Cortex of kidney (tissue), 1 donor: Measurements from ENCODE around the gene MYH7.
"Not testable (repeated sequence)": the region's sequence is repeated elsewhere in the genome, so short reads cannot be mapped to it uniquely, and the experiment has no call there.

Source experiments
- DNase-seq: peaks from one replicate; lab custom pipeline; 2025; lab: John Stamatoyannopoulos, UW

Gene MYH7

DNA sequence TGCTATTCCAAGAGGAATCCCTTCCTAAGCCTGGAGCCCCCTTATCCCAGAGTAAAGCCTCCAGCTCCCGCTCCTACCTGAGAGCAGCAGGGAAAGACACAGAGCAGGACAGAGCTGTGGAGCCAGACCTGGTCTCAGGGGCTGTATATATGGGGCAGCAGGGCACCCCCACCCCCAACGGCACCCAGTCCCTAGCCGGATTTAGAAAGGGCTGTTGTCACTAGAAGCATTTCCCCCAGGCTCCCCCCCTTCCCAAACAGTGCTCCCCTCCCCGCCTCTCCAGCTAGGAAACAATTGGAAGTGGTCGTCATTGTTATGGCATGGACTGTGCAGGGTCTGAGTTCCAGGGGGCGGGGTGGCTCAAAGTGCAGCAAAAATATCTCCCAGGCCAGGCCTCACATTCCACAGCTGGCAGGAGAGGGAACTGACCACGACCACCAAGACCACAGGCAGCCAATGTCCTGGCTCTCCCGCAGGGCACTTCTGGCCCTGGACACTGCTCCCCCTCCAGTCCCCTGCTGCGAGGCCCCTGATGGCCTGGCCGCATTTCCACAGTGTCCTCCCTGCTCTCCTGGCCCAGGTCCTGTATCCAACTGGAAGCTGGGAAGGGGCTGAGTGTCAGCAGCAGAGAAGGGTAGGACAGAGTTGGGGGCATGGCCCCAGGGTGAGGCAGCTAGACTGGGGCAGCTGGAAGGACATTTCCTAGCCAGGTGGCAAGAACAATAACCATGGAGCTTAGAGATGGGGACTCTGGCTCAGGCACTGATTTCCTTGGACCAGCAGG lies at the start of gene MYH7:
TSS of gene MYH7 (minus strand) at position 118 of the 784 bp plus-strand sequence. CDS start 1,928 bp downstream, outside the sequence.
- DNase-seq = no peak

DNA sequence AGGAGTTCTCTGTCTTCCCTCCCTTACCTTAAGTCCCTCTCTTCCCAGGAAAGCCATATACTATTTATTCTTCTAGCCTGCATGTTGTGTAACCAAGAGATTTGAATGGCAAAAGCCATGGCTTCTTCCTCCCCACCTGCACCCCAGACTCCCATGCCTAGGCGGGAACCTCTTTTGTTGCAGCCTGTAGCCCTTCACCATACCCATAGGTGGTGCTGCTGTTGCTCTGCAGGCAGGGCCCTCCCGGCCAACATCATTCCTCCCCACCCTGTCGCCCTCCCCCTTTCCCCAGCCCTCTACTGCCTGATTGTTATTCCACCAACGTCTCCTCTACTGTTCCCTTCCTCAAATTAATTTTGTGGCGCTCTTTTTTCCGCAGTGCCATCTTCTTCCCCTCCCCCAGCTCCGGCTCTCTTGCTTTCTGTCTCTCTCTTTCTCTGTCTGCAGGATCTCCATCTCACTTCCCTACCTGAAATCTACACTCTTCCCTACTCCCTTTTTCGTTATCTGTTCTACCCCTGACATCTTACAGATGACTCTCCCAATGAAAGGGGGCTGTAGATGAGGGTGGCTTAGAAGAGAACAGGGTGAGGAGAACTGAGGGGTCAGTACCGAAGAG lies 47.9 kb upstream of the MYH7 start:
- DNase-seq = no peak

DNA sequence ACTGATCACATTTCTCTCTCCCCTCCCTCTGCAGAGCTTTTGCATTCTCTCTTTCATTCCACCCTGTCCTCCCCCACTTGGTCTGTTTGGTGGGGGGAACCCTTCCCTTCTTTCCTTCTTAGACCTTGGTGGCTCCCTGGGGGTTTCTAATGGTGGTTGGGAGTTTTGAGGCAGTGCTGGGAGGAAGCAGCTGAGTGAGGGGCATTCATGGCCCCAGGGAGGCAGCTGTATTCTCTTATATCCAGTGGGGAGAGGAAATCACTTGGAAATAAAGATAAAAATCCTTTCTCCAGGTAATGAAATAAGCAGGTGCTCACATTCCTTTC lies 47.3 kb upstream of the MYH7 start:
- no peak for DNase-seq

DNA sequence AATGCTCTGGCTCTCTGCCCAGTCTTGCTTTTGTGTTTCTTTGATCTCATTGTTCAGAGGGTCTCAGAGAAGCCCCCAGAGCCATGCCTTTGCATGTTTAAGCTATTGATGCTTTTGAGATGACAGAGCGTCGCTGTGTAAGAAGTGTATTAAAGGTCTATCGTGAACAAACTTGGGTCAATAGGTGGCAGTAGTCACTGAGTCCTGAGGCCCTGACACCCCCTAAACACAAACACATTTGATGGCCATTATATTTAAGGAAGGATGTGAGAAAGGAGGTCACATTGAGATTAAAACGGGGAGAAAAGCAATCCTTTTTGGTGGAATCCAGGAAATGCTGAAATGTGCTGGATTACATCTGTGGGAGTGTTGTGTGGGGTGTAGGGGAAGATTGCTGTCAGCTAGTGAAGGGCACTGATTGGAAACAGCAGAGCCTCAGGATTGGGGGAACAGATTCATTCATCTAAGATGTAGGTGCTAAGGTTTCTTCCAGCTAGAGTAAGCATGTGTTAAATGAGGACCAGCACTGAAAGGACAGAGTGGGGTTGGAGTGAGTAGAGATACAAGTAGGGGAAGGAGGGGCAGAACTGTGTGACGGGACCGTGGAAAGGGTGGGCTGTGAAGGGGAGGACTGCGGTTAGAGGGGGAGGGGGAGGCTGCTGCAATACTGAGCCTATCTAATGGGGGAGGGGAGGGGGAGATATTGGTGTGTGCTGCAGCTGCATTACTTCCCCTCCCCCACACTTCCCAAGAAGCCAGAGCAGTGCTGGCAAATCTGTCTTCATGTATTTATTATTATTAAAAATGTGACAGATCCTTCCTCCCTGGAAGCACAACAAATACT lies 46.7 kb upstream of the MYH7 start:
- no peak for DNase-seq

DNA sequence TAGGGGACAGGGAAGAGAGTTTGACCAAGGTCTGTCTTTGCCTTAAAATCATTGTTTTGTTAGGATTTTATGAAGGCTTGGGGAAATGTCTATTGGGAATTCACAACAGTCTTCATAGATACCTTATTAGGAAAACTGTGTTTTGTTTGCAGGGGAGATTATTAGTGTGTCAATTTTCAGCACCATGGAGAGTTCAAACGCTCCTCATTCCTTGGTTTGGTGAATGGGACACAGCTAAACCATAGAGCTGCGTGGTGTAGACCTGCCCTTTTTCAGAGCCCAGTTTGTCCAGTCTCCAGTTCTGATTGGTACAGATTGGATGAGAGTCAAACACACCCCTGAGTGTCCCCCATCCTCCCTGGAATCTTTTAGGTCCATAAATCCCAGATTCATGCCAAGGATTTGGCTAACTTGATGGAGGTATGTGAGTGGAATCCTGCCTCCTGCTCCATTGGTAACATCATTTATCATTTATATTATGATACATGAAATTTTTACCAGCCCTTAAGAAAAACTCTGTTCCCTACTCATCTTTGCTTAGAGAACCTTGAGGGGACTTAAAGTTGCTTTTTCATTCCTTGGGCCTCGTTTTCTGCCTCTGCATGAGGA lies 46.0 kb upstream of the MYH7 start:
- no peak for DNase-seq

DNA sequence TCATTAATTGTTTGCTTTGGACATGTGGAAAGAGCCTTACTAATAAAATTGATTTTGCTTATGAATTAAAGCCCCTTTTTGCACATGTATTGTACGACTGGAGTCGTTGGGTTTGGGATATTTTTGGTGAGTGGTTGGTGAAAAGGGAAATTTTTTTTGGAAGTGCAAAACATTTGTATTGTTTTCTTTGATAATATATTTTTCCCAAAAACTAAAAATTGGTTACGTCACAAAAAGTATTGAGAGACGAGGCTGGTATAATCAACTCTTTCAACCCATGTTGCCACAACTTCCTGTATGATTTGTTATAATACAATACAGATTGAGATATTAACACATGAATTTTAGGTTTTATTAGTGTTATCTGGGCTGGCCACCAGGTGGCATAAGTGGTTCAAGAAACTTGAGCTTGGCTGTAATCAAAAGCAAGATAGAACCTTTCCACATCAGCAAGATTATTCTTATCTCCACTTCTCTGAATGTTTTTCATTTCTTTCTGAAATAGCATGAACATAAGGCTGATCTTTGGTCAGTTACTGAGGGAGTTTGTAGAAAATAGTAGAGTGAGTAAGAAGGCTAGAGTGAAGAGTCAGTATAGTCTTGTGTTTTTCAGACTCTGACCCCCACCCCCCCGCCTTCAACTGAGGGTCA lies 42.8 kb upstream of the MYH7 start:
- no peak for DNase-seq

DNA sequence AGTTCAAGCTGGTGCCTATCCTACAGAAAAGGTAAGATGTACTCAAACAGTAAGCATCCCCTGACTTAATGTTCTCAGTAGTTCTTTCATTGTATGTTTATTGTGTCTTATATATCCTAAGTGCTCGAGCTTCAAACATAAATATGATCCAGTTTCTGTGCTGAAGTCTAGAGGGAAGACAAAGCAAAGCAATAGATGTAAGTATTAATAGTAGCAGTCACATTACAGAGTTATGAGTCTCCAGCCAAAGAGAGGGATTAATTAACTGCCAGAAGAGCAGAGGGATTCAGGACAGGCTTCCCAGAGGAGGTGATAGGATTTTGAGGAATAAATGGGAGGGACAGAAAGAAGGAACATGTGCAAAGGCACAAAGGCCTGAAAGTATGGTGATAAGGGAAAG lies 35.5 kb upstream of the MYH7 start:
- no peak for DNase-seq

DNA sequence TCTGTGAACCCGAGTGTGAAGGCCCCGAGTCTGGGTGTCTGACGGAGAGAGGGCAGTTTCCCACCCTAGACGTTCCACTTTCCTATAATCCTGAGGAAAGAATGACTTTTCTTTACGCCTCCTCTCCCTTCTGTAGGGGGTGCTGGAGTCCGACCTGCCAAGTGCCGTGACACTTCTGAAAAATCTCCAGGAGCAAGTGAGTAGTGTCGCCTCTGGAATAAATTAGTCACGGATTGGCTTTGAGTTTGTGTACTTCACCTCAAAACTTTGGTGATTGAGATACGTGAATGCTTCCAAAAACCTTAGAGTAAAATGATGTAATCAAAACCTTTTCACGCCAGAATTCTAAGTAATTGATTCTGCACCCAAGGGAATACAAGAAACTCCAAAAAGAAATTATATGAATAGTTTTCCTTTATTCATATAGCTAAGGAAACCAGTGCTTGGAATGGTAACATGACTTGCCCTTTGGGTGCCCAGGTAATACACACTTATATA lies 34.5 kb upstream of the MYH7 start:
- DNase-seq = no peak

DNA sequence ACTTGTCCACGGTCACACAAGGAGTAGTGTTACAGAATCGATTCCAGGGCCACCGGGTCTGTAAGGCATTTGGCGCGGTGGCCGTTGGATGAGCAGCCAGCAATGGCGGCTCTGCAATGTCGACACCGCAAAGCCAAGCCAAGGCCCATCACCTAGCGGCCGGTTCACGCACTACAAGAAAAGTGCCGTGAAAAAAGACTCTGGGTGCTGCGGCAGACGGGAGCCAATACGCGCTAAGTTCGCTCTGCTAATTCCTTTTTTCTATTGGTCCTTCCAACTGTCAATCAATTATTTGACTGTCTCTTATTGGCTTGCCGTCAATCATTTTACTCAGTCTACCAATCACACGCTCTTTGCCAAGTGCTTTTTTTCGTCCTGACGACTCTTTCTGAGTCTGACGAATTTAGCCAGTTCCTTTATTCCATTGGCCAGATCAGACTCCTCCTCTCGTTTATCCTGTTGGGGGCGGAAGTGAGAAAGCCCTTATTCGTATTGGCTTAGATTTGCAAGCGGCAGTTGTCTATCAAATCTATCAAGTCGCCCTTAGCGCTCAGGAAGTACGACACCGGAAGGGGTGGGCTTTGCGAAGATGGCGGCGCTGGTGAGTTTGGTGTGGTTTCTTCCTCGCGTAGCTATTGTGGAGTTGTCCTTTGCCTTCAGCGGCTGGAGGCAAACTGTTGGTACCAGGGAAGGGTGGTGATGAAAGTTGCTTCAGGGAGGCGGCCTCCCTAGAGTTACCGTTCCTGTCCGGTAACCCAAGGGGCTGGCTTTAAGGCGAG lies 33.9 kb upstream of the MYH7 start, which contains the start of gene NGDN:
TSS of gene NGDN (plus strand) at position 577 of the 779 bp plus-strand sequence. CDS start at position 590, 13 bp downstream.
- no peak for DNase-seq

DNA sequence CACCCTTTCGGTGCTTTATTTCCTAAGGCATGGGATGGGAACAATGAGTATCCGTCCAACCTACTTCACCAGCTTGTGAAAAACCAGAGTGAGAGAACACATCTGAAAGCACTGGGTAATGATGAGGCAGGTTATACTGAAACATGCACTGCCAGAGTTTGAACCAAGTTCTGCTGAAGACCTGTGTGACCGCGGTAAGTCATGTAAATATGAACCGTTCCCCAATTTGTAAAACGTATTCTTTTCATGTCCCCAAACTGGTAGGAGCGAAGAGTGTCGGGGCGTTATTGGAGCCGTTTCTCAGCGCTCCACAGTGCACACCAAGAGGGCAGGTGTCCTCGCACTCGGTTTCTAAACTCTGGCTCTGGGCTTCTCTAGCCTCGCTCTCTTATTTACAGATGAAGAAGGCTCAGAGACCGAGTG lies 33.3 kb upstream of the MYH7 start:
- DNase-seq = no peak

DNA sequence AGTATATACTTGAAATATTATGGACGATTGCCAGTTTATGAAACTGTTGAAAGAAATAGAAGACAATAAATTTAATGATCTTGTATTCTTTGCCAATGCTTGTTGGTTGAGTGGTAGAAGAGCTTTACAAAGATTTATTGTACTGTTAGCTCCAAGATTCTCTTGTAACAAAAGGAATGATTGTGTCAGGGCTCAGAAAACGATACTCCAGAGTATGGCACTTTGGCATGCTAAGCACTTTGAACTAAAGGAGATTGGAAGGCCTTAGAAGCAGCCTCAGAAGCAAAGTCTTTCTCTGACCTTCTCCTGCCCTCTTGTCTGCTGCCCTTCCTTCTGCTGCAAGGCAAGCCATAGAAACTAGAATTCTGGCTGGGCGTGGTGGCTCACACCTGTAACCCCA lies 29.8 kb upstream of the MYH7 start:
- DNase-seq = no peak

DNA sequence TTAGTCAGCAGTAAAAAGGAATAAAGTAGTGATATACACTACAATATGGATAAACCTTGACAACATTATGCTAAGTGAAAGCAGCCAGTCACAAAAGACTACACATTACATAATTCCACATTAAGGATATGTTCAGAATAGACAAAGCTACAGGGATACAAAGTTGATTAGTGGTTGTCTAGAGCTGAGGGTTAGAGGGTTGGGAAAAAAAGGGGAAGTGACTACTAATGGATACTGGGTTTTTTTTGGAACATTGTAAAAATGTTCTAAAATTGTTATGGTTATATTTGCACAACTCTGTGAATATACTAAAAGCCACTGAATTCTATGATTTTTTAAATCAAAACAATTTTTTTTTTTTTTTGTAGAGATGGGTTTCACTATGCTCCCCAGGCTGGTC lies 29.2 kb upstream of the MYH7 start:
- no peak for DNase-seq

DNA sequence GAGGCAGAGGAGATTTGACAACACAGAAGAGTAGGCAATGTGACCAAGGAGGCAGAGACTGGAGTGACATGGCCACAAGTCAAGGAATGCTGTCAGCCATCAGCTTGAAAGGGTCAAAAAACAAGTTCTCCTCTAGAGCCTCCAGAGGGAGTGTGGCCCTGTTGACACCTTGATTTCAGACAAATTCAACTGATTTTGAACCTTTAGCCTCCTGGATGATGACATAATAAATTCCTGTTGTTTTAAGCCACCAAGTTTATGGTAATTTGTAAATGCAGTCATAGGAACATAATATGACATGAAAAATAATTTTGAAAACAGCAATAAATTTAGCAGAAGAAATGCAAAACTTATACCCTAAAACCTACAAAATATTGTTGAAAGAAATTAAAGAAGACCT lies 25.5 kb upstream of the MYH7 start:
- DNase-seq = no peak

DNA sequence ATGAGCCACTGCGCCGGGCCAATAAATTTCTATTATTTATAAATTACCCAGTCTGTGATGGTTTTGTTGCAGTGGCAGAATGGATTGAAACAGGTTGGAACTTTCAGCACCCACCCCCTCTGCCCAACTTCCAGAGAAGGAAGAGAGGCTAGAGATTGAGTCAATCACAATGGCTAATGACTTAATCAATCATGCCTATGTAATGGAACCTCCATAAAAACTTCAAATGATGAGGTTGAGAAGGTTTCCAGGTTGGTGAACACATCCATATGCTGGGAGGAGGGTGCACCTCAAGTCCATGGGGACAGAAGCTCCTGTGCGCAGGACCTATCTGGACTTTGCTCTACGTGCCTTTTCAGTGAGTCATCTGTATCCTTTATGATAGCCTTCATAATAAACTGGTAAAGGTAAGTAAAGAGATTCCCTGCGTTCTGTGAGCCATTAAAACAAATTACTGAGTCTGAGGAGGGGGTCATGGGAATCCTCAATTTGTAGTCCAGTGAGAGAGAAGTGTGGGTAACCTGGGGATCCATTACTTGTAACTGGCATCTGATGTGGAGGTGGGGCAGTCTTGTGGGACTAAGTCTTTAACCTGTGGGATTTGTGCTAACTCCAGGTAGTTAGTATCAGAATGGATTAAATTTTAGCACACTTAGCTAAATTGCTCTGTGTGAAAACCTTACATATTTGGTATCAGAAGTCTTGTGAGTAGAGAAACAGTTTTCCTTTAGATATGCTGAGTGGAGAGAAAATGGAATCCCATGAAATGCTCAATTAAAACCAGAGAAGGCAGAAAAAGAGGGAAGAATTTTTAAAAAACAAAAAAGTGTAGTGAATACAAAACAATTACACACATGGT lies 22.4 kb upstream of the MYH7 start:
- no peak for DNase-seq

DNA sequence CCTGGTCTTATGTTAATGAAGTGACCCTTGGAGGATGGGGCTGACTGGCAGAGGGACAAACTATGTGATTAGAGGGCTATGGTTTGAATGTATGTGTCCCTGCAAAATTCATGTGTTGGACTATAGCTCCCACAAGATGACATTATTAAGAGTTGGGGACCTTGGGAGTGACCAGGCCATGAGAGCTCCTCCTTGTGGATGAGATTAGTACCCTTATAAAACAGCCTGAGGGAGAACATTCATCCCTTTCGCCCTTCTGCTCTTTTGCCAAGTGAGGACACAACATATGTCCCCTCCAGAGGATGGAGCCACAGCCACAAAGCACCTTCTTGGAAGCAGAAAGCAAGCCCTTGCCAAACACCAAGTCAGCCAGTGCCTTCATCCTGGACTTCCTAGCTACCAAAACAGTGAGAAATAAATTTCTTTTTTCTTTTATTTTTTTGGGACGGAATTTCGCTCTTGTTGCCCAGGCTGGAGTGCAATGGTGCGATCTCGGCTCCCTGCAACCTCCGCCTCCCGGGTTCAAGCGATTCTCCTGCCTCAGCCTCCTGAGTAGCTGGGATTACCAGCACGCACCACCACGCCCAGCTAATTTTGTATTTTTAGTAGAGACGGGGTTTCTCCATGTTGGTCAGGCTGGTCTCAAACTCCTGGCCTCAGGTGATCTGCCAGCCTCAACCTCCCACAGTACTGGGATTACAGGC lies 21.6 kb upstream of the MYH7 start:
- not testable (repeated sequence) for DNase-seq

DNA sequence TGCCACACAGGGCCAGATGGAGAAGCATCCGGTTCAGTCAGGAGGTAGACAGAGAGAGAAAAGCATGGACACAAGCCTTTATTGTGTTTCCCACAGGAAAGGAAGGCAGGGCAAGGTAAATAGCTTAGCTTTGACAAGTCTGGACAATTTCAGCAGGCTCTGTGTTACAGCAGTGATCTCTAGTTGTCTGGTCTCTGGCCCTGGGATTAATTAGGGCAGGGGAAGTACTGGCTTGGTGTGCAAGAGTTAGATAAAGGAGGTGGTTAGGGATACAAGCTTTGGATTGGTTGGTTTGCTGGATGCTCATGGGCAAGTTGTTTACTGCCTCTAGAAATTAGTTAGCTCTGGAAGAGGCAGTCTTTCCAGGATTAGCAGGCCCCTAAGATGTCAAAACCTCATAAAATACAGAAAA lies 19.0 kb upstream of the MYH7 start:
- no peak for DNase-seq

DNA sequence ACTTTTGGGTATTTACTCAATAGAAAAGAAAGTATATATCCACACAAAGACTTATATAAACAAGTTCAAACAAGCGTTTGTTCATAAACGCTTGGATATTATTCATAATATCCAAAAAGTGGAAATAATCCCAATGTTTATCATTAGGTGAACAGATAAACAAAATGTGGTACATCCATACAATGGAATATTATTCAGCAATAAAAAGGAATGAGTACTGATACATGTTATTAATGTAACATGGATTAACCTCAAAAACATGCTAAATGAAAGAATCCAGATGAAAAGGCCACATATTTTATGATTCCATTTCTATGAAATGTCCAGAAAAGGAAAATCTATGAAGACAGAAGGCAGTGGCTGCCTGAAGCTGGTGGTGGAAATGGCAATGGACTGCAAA lies 16.8 kb upstream of the MYH7 start:
- no peak for DNase-seq

DNA sequence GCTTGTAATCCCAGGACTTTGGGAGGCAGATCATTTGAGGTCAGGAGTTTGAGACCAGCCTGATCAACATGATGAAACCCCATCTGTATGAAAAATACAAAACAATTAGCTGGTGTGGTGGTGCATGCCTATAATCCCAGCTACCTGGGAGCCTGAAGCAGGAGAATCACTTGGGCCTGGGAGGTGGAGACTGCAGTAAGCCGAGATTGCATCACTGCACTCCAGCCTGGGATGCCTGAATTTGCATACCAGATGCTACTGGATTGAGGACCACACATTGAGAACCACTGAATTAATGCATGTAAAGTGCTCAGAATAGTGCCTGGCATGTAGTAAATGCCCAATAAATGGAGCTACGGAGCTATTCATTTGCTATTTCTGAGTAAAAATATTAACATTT lies 14.9 kb upstream of the MYH7 start:
- DNase-seq = no peak

DNA sequence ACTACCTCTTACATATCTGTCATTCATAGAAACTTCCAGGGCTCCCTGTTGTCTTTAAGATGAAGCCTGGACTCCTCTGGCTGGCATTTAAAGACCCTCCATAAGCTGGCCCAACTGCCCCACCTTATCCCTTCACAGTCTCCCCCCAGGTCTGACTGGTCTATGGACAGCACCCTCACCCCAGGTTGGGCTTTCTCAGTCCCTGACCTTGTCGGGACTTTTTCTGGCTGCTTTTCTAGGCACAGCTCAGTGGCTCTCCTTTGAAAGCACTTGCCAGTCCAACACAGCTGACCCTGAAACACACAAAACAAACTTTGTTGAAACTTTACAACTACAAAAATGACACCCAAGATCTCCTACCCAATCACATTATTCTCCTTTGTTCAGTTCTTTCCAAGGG lies 13.9 kb upstream of the MYH7 start:
- no peak for DNase-seq
